HepG2 (cell line): ENCODE measurements around the gene LONP1. TPM values are rescaled to one million over a fixed set of nuclear protein-coding genes. Genes with fewer than 3 reads are reported as not detected.

Source experiments
- AKAP8 ChIP-seq: sonication (generic); formaldehyde crosslinking; IDR thresholded peaks from 2 replicates; pipeline ENCODE4 v1.5.1; 2020; ENCODE audit warnings: mild to moderate bottlenecking, missing genetic modification reagents
- ARHGAP35 ChIP-seq: sonication (generic); formaldehyde crosslinking; IDR thresholded peaks from 2 replicates; pipeline ENCODE4 v1.9.0; 2022; ENCODE audit warnings: mild to moderate bottlenecking, inconsistent platforms, moderate library complexity, missing genetic modification reagents, borderline replicate concordance
- CEBPB ChIP-seq: IDR thresholded peaks from 2 replicates; pipeline ENCODE4 v1.6.1; 2011; ENCODE audit warnings: low read depth, low read length, improper control_type of control experiment, borderline replicate concordance
- CENPT ChIP-seq: sonication (generic); formaldehyde crosslinking; IDR thresholded peaks from 2 replicates; pipeline ENCODE4 v1.8.0; 2022; ENCODE audit warnings: low read depth, mild to moderate bottlenecking, moderate library complexity, missing genetic modification reagents
- KAT8 ChIP-seq: IDR thresholded peaks from 2 replicates; pipeline ENCODE4 v1.6.1; 2016; ENCODE audit warnings: missing genetic modification reagents, missing compliant biosample characterization
- NFE2 ChIP-seq: sonication (generic); formaldehyde crosslinking; IDR thresholded peaks from 2 replicates; pipeline ENCODE4 v1.4.0; 2020; ENCODE audit warnings: missing genetic modification reagents
- PHF21A ChIP-seq: sonication (generic); formaldehyde crosslinking; IDR thresholded peaks from 2 replicates; pipeline ENCODE4 v1.5.0; 2020; ENCODE audit warnings: mild to moderate bottlenecking, missing genetic modification reagents
- SMARCC2 ChIP-seq: fragments of 450-650 bp; IDR thresholded peaks from 2 replicates; pipeline ENCODE4 v1.6.1; 2017; ENCODE audit warnings: antibody characterized with exemption, mild to moderate bottlenecking
- TFDP1 ChIP-seq: IDR thresholded peaks from 2 replicates; pipeline ENCODE4 v1.6.1; 2016; ENCODE audit warnings: missing compliant biosample characterization, missing genetic modification reagents, borderline replicate concordance
- ZBTB2 ChIP-seq: sonication (generic); formaldehyde crosslinking; IDR thresholded peaks from 2 replicates; pipeline ENCODE4 v1.8.0; 2022; ENCODE audit warnings: low read depth, missing genetic modification reagents
- ZNF383 ChIP-seq: sonication (generic); formaldehyde crosslinking; IDR thresholded peaks from 2 replicates; pipeline ENCODE4 v1.4.0; 2020; ENCODE audit warnings: missing genetic modification reagents, mild to moderate bottlenecking, borderline replicate concordance
- ZNF557 ChIP-seq: sonication (generic); formaldehyde crosslinking; IDR thresholded peaks from 2 replicates; pipeline ENCODE4 v1.4.0; 2020; ENCODE audit warnings: missing genetic modification reagents
- ZNF577 ChIP-seq: sonication (generic); formaldehyde crosslinking; IDR thresholded peaks from 2 replicates; pipeline ENCODE4 v1.4.0; 2020; ENCODE audit warnings: mild to moderate bottlenecking, low read depth, missing genetic modification reagents, borderline replicate concordance
- ZNF644 ChIP-seq: IDR thresholded peaks from 2 replicates; pipeline ENCODE4 v1.6.1; 2016; ENCODE audit warnings: low read depth
- ZNF776 ChIP-seq: sonication (generic); formaldehyde crosslinking; IDR thresholded peaks from 2 replicates; pipeline ENCODE4 v1.4.0; 2020; ENCODE audit warnings: mild to moderate bottlenecking, missing genetic modification reagents
- ZNF777 ChIP-seq: sonication (generic); formaldehyde crosslinking; IDR thresholded peaks from 2 replicates; pipeline ENCODE4 v1.4.0; 2020; ENCODE audit warnings: missing genetic modification reagents
- polyA plus RNA-seq, 8 experiments: library from polyadenylated mRNA; depleted of rRNA in 3 of 8; stranded (reverse) in 7 of 8; unstranded in 1 of 8; fragments of >200 nt; fragmentation: Illumina TruSeq in 4 of 8; extraction: Trizol in 4 of 8; gene quantifications; 2 replicates each; pipeline versions ENCODE4 v1.2.1 to v1.2.3, GENCODE V29; 2011 to 2016; ENCODE audit warnings: low read depth in 4 of 8, missing spikeins in 1 of 8, mixed read lengths in 1 of 8; ENCODE audit not compliant: insufficient read depth in 1 of 8
- total RNA-seq, 5 experiments: library from RNA; depleted of rRNA; stranded (reverse); fragments of >200 nt; fragmentation: Illumina TruSeq; extraction: Trizol; gene quantifications; 2 replicates each; pipeline ENCODE4 v1.2.3, GENCODE V29; 2016; ENCODE audit warnings: low read depth in 1 of 5
- TF ChIP-seq, protein P1 (sequence below): IDR thresholded peaks from 2 replicates; pipeline ENCODE4 v1.6.1; 2016; ENCODE audit warnings: low read depth
- TF ChIP-seq, protein P2 (sequence below): IDR thresholded peaks from 2 replicates; pipeline ENCODE4 v1.6.1; 2018; ENCODE audit warnings: missing genetic modification reagents

The LONP1 gene
- total and polyA plus RNA-seq, 2 of the 13 experiments (the other 11 are each of a cell fraction or from before 2014, with no cell fraction given), result 59.5 to 76.8 TPM

GRCh38 chr19:5719274-5719960 lies 529 bp downstream of the LONP1 start (continued):
- TF ChIP-seq ZNF776 (CRISPR knock-in tag), result no peak
- no peak for TF ChIP-seq SMARCC2
- TF ChIP-seq AKAP8, result no peak
- peak; percentile 64; the same call in 1 of the 2 replicates for TF ChIP-seq CEBPB
- TF ChIP-seq ZNF383 (CRISPR knock-in tag), result no peak
- TF ChIP-seq NFE2 (CRISPR knock-in tag), result no peak
- no peak for TF ChIP-seq KAT8 (CRISPR knock-in tag)
- no peak for TF ChIP-seq ZBTB2
- no peak for TF ChIP-seq ZNF777
- TF ChIP-seq, protein P1, sequence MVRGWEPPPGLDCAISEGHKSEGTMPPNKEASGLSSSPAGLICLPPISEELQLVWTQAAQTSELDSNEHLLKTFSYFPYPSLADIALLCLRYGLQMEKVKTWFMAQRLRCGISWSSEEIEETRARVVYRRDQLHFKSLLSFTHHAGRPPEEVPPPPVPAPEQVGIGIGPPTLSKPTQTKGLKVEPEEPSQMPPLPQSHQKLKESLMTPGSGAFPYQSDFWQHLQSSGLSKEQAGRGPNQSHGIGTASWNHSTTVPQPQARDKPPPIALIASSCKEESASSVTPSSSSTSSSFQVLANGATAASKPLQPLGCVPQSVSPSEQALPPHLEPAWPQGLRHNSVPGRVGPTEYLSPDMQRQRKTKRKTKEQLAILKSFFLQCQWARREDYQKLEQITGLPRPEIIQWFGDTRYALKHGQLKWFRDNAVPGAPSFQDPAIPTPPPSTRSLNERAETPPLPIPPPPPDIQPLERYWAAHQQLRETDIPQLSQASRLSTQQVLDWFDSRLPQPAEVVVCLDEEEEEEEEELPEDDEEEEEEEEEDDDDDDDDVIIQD (CRISPR knock-in tag), result no peak
- TF ChIP-seq ARHGAP35 (CRISPR knock-in tag), result no peak
- TF ChIP-seq PHF21A (CRISPR knock-in tag), result no peak
- TF ChIP-seq ZNF644 (CRISPR knock-in tag), result no peak
- TF ChIP-seq CENPT, result no peak; the same call in 1 of the 2 replicates
- no peak for TF ChIP-seq TFDP1 (CRISPR knock-in tag)
- TF ChIP-seq, protein P2, sequence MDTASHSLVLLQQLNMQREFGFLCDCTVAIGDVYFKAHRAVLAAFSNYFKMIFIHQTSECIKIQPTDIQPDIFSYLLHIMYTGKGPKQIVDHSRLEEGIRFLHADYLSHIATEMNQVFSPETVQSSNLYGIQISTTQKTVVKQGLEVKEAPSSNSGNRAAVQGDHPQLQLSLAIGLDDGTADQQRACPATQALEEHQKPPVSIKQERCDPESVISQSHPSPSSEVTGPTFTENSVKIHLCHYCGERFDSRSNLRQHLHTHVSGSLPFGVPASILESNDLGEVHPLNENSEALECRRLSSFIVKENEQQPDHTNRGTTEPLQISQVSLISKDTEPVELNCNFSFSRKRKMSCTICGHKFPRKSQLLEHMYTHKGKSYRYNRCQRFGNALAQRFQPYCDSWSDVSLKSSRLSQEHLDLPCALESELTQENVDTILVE (CRISPR knock-in tag), result no peak
- TF ChIP-seq ZNF557 (CRISPR knock-in tag), result no peak
- no peak for TF ChIP-seq ZNF577
